Activated naive CD4-positive, alpha-beta T cell treated with anti-CD3 and anti-CD28 coated beads, Interleukin-2, amount 50 U/mL, for 16 hours (primary cell): ENCODE data around the gene RCAN1.
A peak's percentile ranks its signal among the peaks of the same experiment; 100 is the strongest.

Source experiments
- DNase-seq: peaks from one replicate; pipeline ENCODE4 v3.0.0-alpha.2; 2020

Gene RCAN1

GRCh38 chr21:34536311-34536710, 78.6 kb downstream of the RCAN1 start:
- DNase-seq: no peak

GRCh38 chr21:34535886-34536285, 79.0 kb downstream of the RCAN1 start:
- no peak for DNase-seq

GRCh38 chr21:34534522-34534921, 80.4 kb downstream of the RCAN1 start:
- DNase-seq: no peak

GRCh38 chr21:34533938-34534337, 81.0 kb downstream of the RCAN1 start:
- DNase-seq: no peak

GRCh38 chr21:34531399-34531798, 83.5 kb downstream of the RCAN1 start:
- DNase-seq: no peak

- DNase-seq: no peak
Observed at GRCh38 chr21:34530261-34530660, 84.7 kb downstream of the RCAN1 start.

- DNase-seq: no peak
Observed at GRCh38 chr21:34528131-34528561, 86.8 kb downstream of the RCAN1 start.

GRCh38 chr21:34526618-34527290, 88.2 kb downstream of the RCAN1 start:
- peak; percentile 42 for DNase-seq

- DNase-seq: no peak
Observed at GRCh38 chr21:34526241-34526617, 88.7 kb downstream of the RCAN1 start.

GRCh38 chr21:34524646-34525601, 90.0 kb downstream of the RCAN1 start:
- DNase-seq: no peak

GRCh38 chr21:34523019-34523555, 91.8 kb downstream of the RCAN1 start:
- DNase-seq: no peak

GRCh38 chr21:34522284-34522683, 92.6 kb downstream of the RCAN1 start:
- no peak for DNase-seq

GRCh38 chr21:34521561-34521960, 93.4 kb downstream of the RCAN1 start:
- no peak for DNase-seq

GRCh38 chr21:34520764-34521508, 94.0 kb downstream of the RCAN1 start:
- DNase-seq: no peak

GRCh38 chr21:34520281-34520680, 94.6 kb downstream of the RCAN1 start:
- no peak for DNase-seq

GRCh38 chr21:34519694-34520093, 95.2 kb downstream of the RCAN1 start:
- no peak for DNase-seq

- DNase-seq: no peak
Observed at GRCh38 chr21:34519016-34519415, 95.9 kb downstream of the RCAN1 start.

- DNase-seq: no peak
Observed at GRCh38 chr21:34518301-34518700, 96.6 kb downstream of the RCAN1 start.

GRCh38 chr21:34517491-34518245, 97.2 kb downstream of the RCAN1 start:
- DNase-seq: no peak

- DNase-seq: no peak
Observed at GRCh38 chr21:34517039-34517438, 97.9 kb downstream of the RCAN1 start.

GRCh38 chr21:34514576-34515115, 100.3 kb downstream of the RCAN1 start:
- no peak for DNase-seq

- DNase-seq: no peak
Observed at GRCh38 chr21:34513129-34513675, 101.7 kb downstream of the RCAN1 start.
